Keratinocyte (primary cell): ENCODE measurements around the gene HPN. TPM values are rescaled to one million over a fixed set of nuclear protein-coding genes. Genes with fewer than 3 reads are reported as not detected.

Experiments used
- DNase-seq: peaks from one replicate; pipeline ENCODE4 v3.0.0-alpha.2; 2011; ENCODE audit warnings: low read depth, missing footprints, low spot score
- FAIRE-seq: peaks from 2 replicates; lab custom pipeline; 2011; peaks lifted over from hg19 to GRCh38; lab: Jason Lieb, UNC
- H2AFZ ChIP-seq: 2 replicates; pipeline ENCODE4 v1.6.0; 2012; ENCODE audit warnings: low read length, control low read depth, inconsistent platforms; ENCODE audit not compliant: control insufficient read depth
- H3K27ac ChIP-seq: 2 replicates; pipeline ENCODE4 v1.5.1; 2011; ENCODE audit warnings: low read length; ENCODE audit not compliant: control insufficient read depth, insufficient read depth
- H3K27me3 ChIP-seq: 3 replicates; pipeline ENCODE4 v1.6.0; 2011; ENCODE audit warnings: low read length; ENCODE audit not compliant: control insufficient read depth, insufficient read depth; ENCODE audit errors: extremely low read depth
- H3K36me3 ChIP-seq, 2 experiments: 2 replicates in 1 of 2; 3 replicates in 1 of 2; pipeline ENCODE4 v1.5.1; 2011; ENCODE audit warnings: low read length in 2 of 2, mild to moderate bottlenecking in 1 of 2; ENCODE audit not compliant: control insufficient read depth in 2 of 2, insufficient read depth in 2 of 2; ENCODE audit errors: extremely low read depth in 1 of 2
- H3K4me1 ChIP-seq: 3 replicates; pipeline ENCODE4 v1.5.1; 2011; ENCODE audit warnings: low read length; ENCODE audit not compliant: control insufficient read depth, insufficient read depth; ENCODE audit errors: extremely low read depth
- H3K4me2 ChIP-seq: 3 replicates; pipeline ENCODE4 v1.6.0; 2011; ENCODE audit warnings: low read depth, low read length; ENCODE audit not compliant: control insufficient read depth, insufficient read depth; ENCODE audit errors: extremely low read depth
- H3K4me3 ChIP-seq, 3 experiments: fragments of 200-600 bp in 1 of 3; sonication (generic) in 1 of 3; 2 replicates in 2 of 3; 3 replicates in 1 of 3; pipeline ENCODE4 v1.5.1; 2011 to 2016; ENCODE audit warnings: low read length in 3 of 3, mild to moderate bottlenecking in 3 of 3, control low read depth in 2 of 3, inconsistent platforms in 1 of 3, low read depth in 1 of 3, mixed read lengths in 1 of 3, mixed run types in 1 of 3, moderate library complexity in 1 of 3; ENCODE audit not compliant: control insufficient read depth in 2 of 3, insufficient read depth in 2 of 3; ENCODE audit errors: extremely low read depth in 1 of 3
- H3K79me2 ChIP-seq: 2 replicates; pipeline ENCODE4 v1.6.0; 2012; ENCODE audit warnings: low read length; ENCODE audit not compliant: control insufficient read depth, insufficient read depth
- H3K9ac ChIP-seq: 3 replicates; pipeline ENCODE4 v1.6.0; 2011; ENCODE audit warnings: low read length; ENCODE audit not compliant: control insufficient read depth, insufficient read depth; ENCODE audit errors: extremely low read depth
- H3K9me1 ChIP-seq: 3 replicates; pipeline ENCODE4 v1.6.0; 2011; ENCODE audit warnings: low read length; ENCODE audit not compliant: control insufficient read depth, insufficient read depth; ENCODE audit errors: extremely low read depth
- H3K9me3 ChIP-seq: 2 replicates; pipeline ENCODE4 v1.5.1; 2012; ENCODE audit warnings: low read depth, low read length; ENCODE audit not compliant: control insufficient read depth
- H4K20me1 ChIP-seq: 3 replicates; pipeline ENCODE4 v1.6.0; 2011; ENCODE audit warnings: low read length; ENCODE audit not compliant: control insufficient read depth, insufficient read depth; ENCODE audit errors: extremely low read depth
- CTCF ChIP-seq, 3 experiments: IDR thresholded peaks in 1 of 3; conservative IDR thresholded peaks in 1 of 3; optimal IDR thresholded peaks in 1 of 3; 2 replicates in 2 of 3; 3 replicates in 1 of 3; pipeline versions ENCODE3 to v1.5.1; 2011; ENCODE audit warnings: low read length in 3 of 3, mild to moderate bottlenecking in 3 of 3, moderate library complexity in 2 of 3, control low read depth in 1 of 3, inconsistent platforms in 1 of 3; ENCODE audit not compliant: insufficient read depth in 2 of 3; ENCODE audit errors: extremely low read depth in 1 of 3
- EZH2 ChIP-seq: IDR thresholded peaks from one replicate; pipeline ENCODE4 v1.6.1; 2012; ENCODE audit warnings: inconsistent platforms, mild to moderate bottlenecking, low read length, moderate library complexity
- dilution Hi-C: fragments of 300-500 bp; cut with MboI; formaldehyde crosslinking; loops from one replicate; pipeline ENCODE4 v1.7.0; 2020; ENCODE audit warnings: low sequenced_read_pairs; ENCODE audit not compliant: extremely low pct_ligation_motif_present
- polyA plus RNA-seq, 5 experiments: library from polyadenylated mRNA; depleted of rRNA in 3 of 5; stranded (reverse) in 3 of 5; stranded (forward) in 1 of 5; unstranded in 1 of 5; fragments of >200 nt; gene quantifications; 1 replicate in 1 of 5; 2 replicates in 3 of 5; 3 replicates in 1 of 5; pipeline versions ENCODE4 v1.2.1 to v1.2.3, GENCODE V29; 2011 to 2012; ENCODE audit warnings: missing spikeins in 2 of 5, low read depth in 1 of 5, low replicate concordance in 1 of 5

Gene HPN
- polyA plus RNA-seq, 1 donor (not counting 4 experiments of a cell fraction or from before 2014, with no cell fraction given), result not detected

- H3K9me3 ChIP-seq, result no peaks in the 10 kb centered on the region
- TF ChIP-seq CTCF (optimal IDR thresholded peaks at IDR 0.05 in 1 of 3, IDR thresholded peaks at IDR 0.05 in 1 of 3, conservative IDR thresholded peaks at IDR 0.05 in 1 of 3; ENCODE audit: extremely low read depth in 1 of 3, insufficient read depth in 2 of 3, low read length in 3 of 3) (no peak), EZH2 (no peak)
- no peaks in the 10 kb centered on the region for H3K36me3 ChIP-seq
- H3K9me1 ChIP-seq, result no peaks in the 10 kb centered on the region
- H3K4me3 ChIP-seq, result peak overlapping the region in 1 of 3 experiments; percentile 42
- H4K20me1 ChIP-seq, result no peaks in the 10 kb centered on the region
- dilution Hi-C loops, result no loop called here
- no peak for DNase-seq
- H3K4me2 ChIP-seq, result peak overlapping the region; percentile 64
- H3K79me2 ChIP-seq, result no peaks in the 10 kb centered on the region
- H2AFZ ChIP-seq, result peak overlapping the region; percentile 46
- H3K4me1 ChIP-seq, result peaks cover 28% of the 10 kb centered on the region
- FAIRE-seq, result peak; percentile 9
- H3K9ac ChIP-seq, result no peak overlapping the region
- H3K27me3 ChIP-seq, result no peaks in the 10 kb centered on the region
- H3K27ac ChIP-seq, result no peak overlapping the region
Observed at GRCh38 chr19:35098413-35099049, 57.0 kb downstream of the HPN start.

- no peak overlapping the region for H3K27ac ChIP-seq
- TF ChIP-seq EZH2, result no peak
- TF ChIP-seq CTCF (optimal IDR thresholded peaks at IDR 0.05 in 1 of 3, IDR thresholded peaks at IDR 0.05 in 1 of 3, conservative IDR thresholded peaks at IDR 0.05 in 1 of 3; ENCODE audit: extremely low read depth in 1 of 3, insufficient read depth in 2 of 3, low read length in 3 of 3), result no peak
- H3K4me1 ChIP-seq, result peaks cover 28% of the 10 kb centered on the region
- H3K4me2 ChIP-seq, result no peak overlapping the region
- DNase-seq, result no peak
- H4K20me1 ChIP-seq, result no peaks in the 10 kb centered on the region
- dilution Hi-C loops, result no loop called here
- H3K9me1 ChIP-seq, result no peaks in the 10 kb centered on the region
- H3K27me3 ChIP-seq, result no peaks in the 10 kb centered on the region
- H3K9me3 ChIP-seq, result no peaks in the 10 kb centered on the region
- no peaks in the 10 kb centered on the region for H3K36me3 ChIP-seq
- no peak overlapping the region for H3K9ac ChIP-seq
- H3K79me2 ChIP-seq, result no peaks in the 10 kb centered on the region
- no peak overlapping the region for H3K4me3 ChIP-seq
- no peak for FAIRE-seq
- no peak overlapping the region for H2AFZ ChIP-seq
Observed at GRCh38 chr19:35099155-35099896, 57.8 kb downstream of the HPN start.
